Transverse colon (tissue), 4 donors: Measurements from ENCODE around the gene CCDC9B. TPM values are rescaled to one million over a fixed set of nuclear protein-coding genes. Genes with fewer than 3 reads are reported as not detected.

ENCODE experiments used
- DNase-seq: peaks from one replicate; pipeline ENCODE4 v3.0.0-alpha.2; 2019
- H3K27ac ChIP-seq, 4 donors: fragments of 200-600 bp; sonication (generic); 2 replicates each; pipeline ENCODE4 v1.5.1; 2016 to 2018; ENCODE audit warnings: inconsistent platforms in 4 of 4
- H3K27me3 ChIP-seq: fragments of 200-600 bp; sonication (generic); 2 replicates; pipeline ENCODE4 v1.5.1; 2017; ENCODE audit warnings: inconsistent platforms
- H3K36me3 ChIP-seq, 4 donors: fragments of 200-600 bp; sonication (generic); 2 replicates each; pipeline ENCODE4 v1.5.1; 2017 to 2019; ENCODE audit warnings: inconsistent platforms in 4 of 4
- H3K4me1 ChIP-seq, 4 donors: fragments of 200-600 bp; sonication (generic); 2 replicates each; pipeline ENCODE4 v1.5.1; 2017 to 2020; ENCODE audit warnings: inconsistent platforms in 4 of 4
- H3K4me3 ChIP-seq, 4 donors: fragments of 200-600 bp; sonication (generic); 1 replicate in 1 of 4; 2 replicates in 3 of 4; pipeline versions ENCODE4 v1.5.1 to v1.6.1; 2017 to 2019; ENCODE audit warnings: inconsistent platforms in 4 of 4
- H3K9me3 ChIP-seq, 2 donors: fragments of 200-600 bp; sonication (generic); 2 replicates each; pipeline ENCODE4 v1.5.1; 2017 to 2019; ENCODE audit warnings: inconsistent platforms in 2 of 2
- EP300 ChIP-seq: sonication (generic); formaldehyde crosslinking; IDR thresholded peaks from one replicate; pipeline ENCODE4 v1.6.1; 2017; ENCODE audit warnings: antibody characterized with exemption, low read depth
- POLR2A ChIP-seq: fragments of 450-650 bp; IDR thresholded peaks from one replicate; pipeline ENCODE4 v1.6.1; 2016; ENCODE audit warnings: antibody characterized with exemption, mild to moderate bottlenecking, moderate library complexity
- POLR2AphosphoS5 ChIP-seq, 3 donors: sonication (generic); formaldehyde crosslinking; IDR thresholded peaks; one replicate each; pipeline ENCODE4 v1.6.1; 2016; ENCODE audit warnings: antibody characterized with exemption in 3 of 3
- WGBS, 2 donors: methylation state at CpG; one replicate each; pipeline ENCODE4 v1.1.5; 2018; ENCODE audit warnings: low coverage in 1 of 2; 5-methylcytosine and 5-hydroxymethylcytosine counted together
- in situ Hi-C, 4 donors: fragments of 200-750 bp; cut with MboI; loops; one replicate each; pipeline versions ENCODE4 v1.15.0 to v1.15.1; 2017; ENCODE audit warnings: low sequenced_read_pairs in 3 of 4, low pct_ligation_motif_present in 1 of 4, low pct_unique_long_range_greater_than_20kb in 1 of 4
- intact Hi-C: fragments of 100-400 bp; cut with DNase I; formaldehyde crosslinking; loops from one replicate; pipeline ENCODE4 v1.15.1; 2023; ENCODE audit warnings: low total_unique reads
- total RNA-seq, 4 donors: library from RNA; depleted of rRNA; stranded (reverse); fragments of >200 nt; gene quantifications; one replicate each; pipeline ENCODE4 v1.1.0, GENCODE V29; 2016
- TF ChIP-seq, protein P1 (sequence below), 5 experiments: fragments of 200-600 bp in 3 of 5; fragments of 450-650 bp in 2 of 5; sonication (generic) in 3 of 5; IDR thresholded peaks; 1 replicate in 2 of 5; 2 replicates in 3 of 5; pipeline ENCODE4 v1.5.1; 2016 to 2017; ENCODE audit warnings: antibody characterized with exemption in 5 of 5, inconsistent platforms in 3 of 5, mild to moderate bottlenecking in 2 of 5, moderate library complexity in 1 of 5

Gene CCDC9B
- total RNA-seq, 4 donors from 2014 or later = 22.0 to 49.4 (median 36.9) TPM

- in situ Hi-C loops (no loop called here), intact Hi-C loops (no loop called here)
- DNase-seq = peak; percentile 71
- Histone ChIP-seq H3K36me3 (no peaks in the 10 kb centered on the region), H3K4me1 (peaks cover 12 to 37% (median 19%) of the 10 kb centered on the region in 4 donors), H3K9me3 (no peaks in the 10 kb centered on the region), H3K4me3 (no peak overlapping the region), H3K27ac (no peak overlapping the region), H3K27me3 (peaks cover 11% of the 10 kb centered on the region)
- 60% methylated on average over 6 of the region's 6 CpGs; no CpG with 5 or more reads in 1 of the 2 donors for WGBS, 2 donors
- TF ChIP-seq, protein P1, sequence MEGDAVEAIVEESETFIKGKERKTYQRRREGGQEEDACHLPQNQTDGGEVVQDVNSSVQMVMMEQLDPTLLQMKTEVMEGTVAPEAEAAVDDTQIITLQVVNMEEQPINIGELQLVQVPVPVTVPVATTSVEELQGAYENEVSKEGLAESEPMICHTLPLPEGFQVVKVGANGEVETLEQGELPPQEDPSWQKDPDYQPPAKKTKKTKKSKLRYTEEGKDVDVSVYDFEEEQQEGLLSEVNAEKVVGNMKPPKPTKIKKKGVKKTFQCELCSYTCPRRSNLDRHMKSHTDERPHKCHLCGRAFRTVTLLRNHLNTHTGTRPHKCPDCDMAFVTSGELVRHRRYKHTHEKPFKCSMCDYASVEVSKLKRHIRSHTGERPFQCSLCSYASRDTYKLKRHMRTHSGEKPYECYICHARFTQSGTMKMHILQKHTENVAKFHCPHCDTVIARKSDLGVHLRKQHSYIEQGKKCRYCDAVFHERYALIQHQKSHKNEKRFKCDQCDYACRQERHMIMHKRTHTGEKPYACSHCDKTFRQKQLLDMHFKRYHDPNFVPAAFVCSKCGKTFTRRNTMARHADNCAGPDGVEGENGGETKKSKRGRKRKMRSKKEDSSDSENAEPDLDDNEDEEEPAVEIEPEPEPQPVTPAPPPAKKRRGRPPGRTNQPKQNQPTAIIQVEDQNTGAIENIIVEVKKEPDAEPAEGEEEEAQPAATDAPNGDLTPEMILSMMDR (IDR thresholded peaks at IDR 0.05) = peak in 3 of 5 experiments; percentile 10 to 23 (median 18)
- TF ChIP-seq EP300 = no peak
These were observed 51.5 kb downstream of the CCDC9B start for GRCh38 chr15:40289140-40289775.

GRCh38 chr15:40287968-40288367, 52.8 kb downstream of the CCDC9B start:
- 72% methylated on average over 4 of the region's 4 CpGs; no CpG with 5 or more reads in 1 of the 2 donors for WGBS, 2 donors
- Histone ChIP-seq H3K4me3 (no peak overlapping the region), H3K27ac (no peak overlapping the region), H3K4me1 (peaks cover 12 to 42% (median 26%) of the 10 kb centered on the region in 4 donors), H3K36me3 (no peaks in the 10 kb centered on the region), H3K27me3 (peaks cover 23% of the 10 kb centered on the region), H3K9me3 (no peaks in the 10 kb centered on the region)
- intact Hi-C loops (no loop called here), in situ Hi-C loops (no loop called here)
- TF ChIP-seq, protein P1 (IDR thresholded peaks at IDR 0.05) = peak in 1 of 5 experiments; percentile 18
- TF ChIP-seq EP300 = no peak
- no peak for DNase-seq

DNA sequence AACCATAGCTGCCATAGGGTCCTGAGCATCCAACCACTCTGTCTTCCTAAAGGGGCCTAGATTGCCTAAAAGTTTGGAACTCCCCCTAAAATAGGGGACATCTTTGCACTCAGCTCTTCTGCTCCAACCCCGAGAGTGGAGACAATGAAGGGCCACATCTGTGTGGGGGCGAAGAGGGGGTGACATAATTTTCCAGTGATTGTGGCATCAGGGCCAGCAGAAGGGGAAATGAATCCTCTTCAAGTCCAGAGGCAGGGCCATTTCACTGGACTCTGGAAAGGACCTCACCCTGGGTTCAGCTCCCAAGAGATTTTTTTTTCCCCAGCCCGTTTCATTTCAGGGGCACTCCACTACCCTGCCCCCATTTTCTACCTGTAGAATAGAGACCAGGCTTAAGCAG, 53.2 kb downstream of the CCDC9B start:
- no peak for DNase-seq
- Histone ChIP-seq H3K9me3 (no peaks in the 10 kb centered on the region), H3K27me3 (peaks cover 28% of the 10 kb centered on the region), H3K36me3 (no peaks in the 10 kb centered on the region), H3K27ac (no peak overlapping the region), H3K4me1 (peaks cover 12 to 47% (median 31%) of the 10 kb centered on the region in 4 donors), H3K4me3 (no peak overlapping the region)
- intact Hi-C loops (no loop called here), in situ Hi-C loops (no loop called here)
- 57 to 83% methylated on average over 1 to 3 of the region's 3 CpGs for WGBS, 2 donors
- no peak for TF ChIP-seq POLR2A
- no peak for TF ChIP-seq EP300
- TF ChIP-seq POLR2AphosphoS5 (IDR thresholded peaks at IDR 0.05) = no peak
- TF ChIP-seq, protein P1 (IDR thresholded peaks at IDR 0.05) = no peak

- H3K4me3 ChIP-seq = no peak overlapping the region
- H3K36me3 ChIP-seq = no peaks in the 10 kb centered on the region
- TF ChIP-seq, protein P1 (IDR thresholded peaks at IDR 0.05) = no peak
- no peak for TF ChIP-seq POLR2A
- intact Hi-C loops (no loop called here), in situ Hi-C loops (no loop called here)
- H3K27me3 ChIP-seq = peaks cover 29% of the 10 kb centered on the region
- peaks cover 15 to 52% (median 37%) of the 10 kb centered on the region in 4 donors for H3K4me1 ChIP-seq
- 95% methylated on average over 6 of the region's 7 CpGs; no CpG with 5 or more reads in 1 of the 2 donors for WGBS, 2 donors
- H3K27ac ChIP-seq = no peak overlapping the region
- H3K9me3 ChIP-seq = no peaks in the 10 kb centered on the region
- DNase-seq = no peak
These were observed 53.9 kb downstream of the CCDC9B start for GRCh38 chr15:40286794-40287193.
